Measurements from ENCODE around the gene DENND1A. TPM values are rescaled to one million over a fixed set of nuclear protein-coding genes. Genes with fewer than 3 reads are reported as not detected.

DENND1A gene
- total RNA-seq, 1 donor from 2014 or later: 23.0 TPM

DNA sequence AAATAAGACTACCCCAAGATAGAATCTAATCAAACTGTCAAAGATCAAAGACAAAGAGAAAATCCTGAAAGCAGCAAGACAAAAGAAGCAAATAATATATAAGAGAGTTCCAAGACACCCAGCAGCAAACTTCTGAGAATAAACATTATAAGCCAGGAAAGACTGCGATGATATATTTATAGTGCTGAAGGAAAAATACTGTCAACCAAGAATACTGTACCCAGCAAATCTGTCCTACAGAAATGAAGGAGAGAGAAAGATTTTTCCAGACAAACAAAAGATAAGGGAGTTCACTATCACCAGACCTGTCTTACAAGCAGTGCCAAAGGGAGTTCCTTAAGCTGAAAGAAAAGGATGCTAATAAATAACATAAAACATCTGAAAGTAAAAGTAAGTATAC is 227.4 kb downstream of the DENND1A start:
- TF ChIP-seq CTCF (IDR thresholded peaks at IDR 0.05): no peak
- Histone ChIP-seq H3K36me3 (no peaks in the 10 kb centered on the region), H3K27ac (no peak overlapping the region), H3K27me3 (ENCODE audit: low read depth) (no peaks in the 10 kb centered on the region), H3K4me3 (no peak overlapping the region), H3K4me1 (no peaks in the 10 kb centered on the region), H3K9me3 (peaks cover 22% of the 10 kb centered on the region)
- DNase-seq: no peak
- intact Hi-C loops (cut with DNase I): no loop called here
- ATAC-seq: no peak

- no peaks in the 10 kb centered on the region for H3K36me3 ChIP-seq
- peaks cover 13% of the 10 kb centered on the region for H3K9me3 ChIP-seq
- intact Hi-C loops (cut with DNase I): no loop called here
- DNase-seq (no peak), ATAC-seq (no peak)
- H3K4me1 ChIP-seq: no peaks in the 10 kb centered on the region
- H3K27ac ChIP-seq: no peak overlapping the region
- H3K27me3 ChIP-seq (ENCODE audit: low read depth): no peaks in the 10 kb centered on the region
- TF ChIP-seq CTCF (IDR thresholded peaks at IDR 0.05): no peak
- no peak overlapping the region for H3K4me3 ChIP-seq
Measured at GRCh38 chr9:123697686-123698085, 232.2 kb downstream of the DENND1A start.

- Histone ChIP-seq H3K9me3 (peaks cover under 1% of the 10 kb centered on the region), H3K4me3 (no peak overlapping the region), H3K27ac (no peak overlapping the region), H3K36me3 (no peaks in the 10 kb centered on the region), H3K27me3 (ENCODE audit: low read depth) (no peaks in the 10 kb centered on the region), H3K4me1 (no peaks in the 10 kb centered on the region)
- no peak for TF ChIP-seq CTCF (IDR thresholded peaks at IDR 0.05)
- ATAC-seq (no peak), DNase-seq (no peak)
- intact Hi-C loops (cut with DNase I): no loop called here
Measured at GRCh38 chr9:123696476-123696875, 233.4 kb downstream of the DENND1A start.

DNA sequence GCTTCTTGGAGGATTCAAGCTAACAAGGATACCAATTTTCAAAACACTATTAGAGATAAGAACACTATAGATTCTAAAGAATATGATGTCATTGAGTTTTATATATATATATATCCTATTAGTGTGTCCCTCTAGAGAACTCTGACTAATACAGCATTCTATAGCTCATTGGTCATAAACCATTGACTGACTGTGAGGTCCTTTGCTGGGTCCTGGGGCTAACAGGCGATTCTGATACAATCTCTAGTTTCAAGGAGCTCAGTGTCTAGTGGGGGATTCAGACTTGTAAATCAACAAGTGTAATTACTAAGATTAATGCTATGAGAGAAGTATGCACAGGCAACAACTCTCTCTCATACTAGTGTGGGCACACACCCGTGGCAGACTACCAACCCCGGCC is 234.5 kb downstream of the DENND1A start:
- Histone ChIP-seq H3K9me3 (no peaks in the 10 kb centered on the region), H3K4me1 (no peaks in the 10 kb centered on the region), H3K4me3 (no peak overlapping the region), H3K36me3 (no peaks in the 10 kb centered on the region), H3K27me3 (ENCODE audit: low read depth) (no peaks in the 10 kb centered on the region), H3K27ac (no peak overlapping the region)
- DNase-seq (no peak), ATAC-seq (no peak)
- no peak for TF ChIP-seq CTCF (IDR thresholded peaks at IDR 0.05)
- intact Hi-C loops (cut with DNase I): no loop called here

DNA sequence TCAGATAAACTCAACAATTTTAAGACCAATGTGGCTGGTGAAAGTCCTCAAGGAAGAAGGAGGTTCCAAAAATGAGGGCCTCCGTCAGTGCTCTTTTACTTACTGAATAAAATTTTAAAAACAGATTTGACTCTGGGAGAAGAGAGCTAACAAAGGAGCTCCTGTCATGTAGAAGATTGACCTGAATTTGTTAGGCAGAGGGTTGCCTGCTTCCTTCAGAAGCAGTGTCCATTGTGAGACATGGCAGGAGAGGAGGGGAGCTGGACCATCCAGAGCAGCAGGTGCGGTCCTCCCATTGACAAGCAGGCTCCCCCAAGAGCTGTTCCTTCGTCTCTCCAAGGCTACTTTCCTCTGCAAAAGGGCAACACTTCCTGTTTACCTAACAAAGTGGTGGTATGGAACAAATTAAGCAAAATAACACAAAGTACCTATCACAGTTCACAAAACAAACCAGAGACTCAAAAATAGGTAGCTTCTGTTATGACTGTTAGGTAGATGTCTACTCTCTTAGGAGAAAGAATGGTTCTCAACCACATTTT is 238.1 kb downstream of the DENND1A start:
- TF ChIP-seq CTCF (IDR thresholded peaks at IDR 0.05): no peak
- DNase-seq (no peak), ATAC-seq (no peak)
- peaks cover 6% of the 10 kb centered on the region for H3K4me1 ChIP-seq
- no peak overlapping the region for H3K27ac ChIP-seq
- intact Hi-C loops (cut with DNase I): no loop called here
- H3K4me3 ChIP-seq: no peak overlapping the region
- H3K36me3 ChIP-seq: no peaks in the 10 kb centered on the region
- H3K9me3 ChIP-seq: no peaks in the 10 kb centered on the region
- H3K27me3 ChIP-seq (ENCODE audit: low read depth): no peaks in the 10 kb centered on the region

Measured in lower lobe of right lung (tissue), 2 donors.